Trophoblast cell (in vitro differentiated cells and primary cell): ENCODE data around the gene LURAP1L.

Experiments
- DNase-seq, 2 donors: peaks; one replicate each; pipeline ENCODE4 v3.0.0-alpha.2; 2016
- H2AFZ ChIP-seq: 2 replicates; pipeline ENCODE4 v1.6.1; 2013; ENCODE audit warnings: low read length, moderate library complexity, mild to moderate bottlenecking; ENCODE audit not compliant: insufficient read depth, poor library complexity
- H2AK5ac ChIP-seq: 2 replicates; pipeline ENCODE4 v1.6.1; 2013; ENCODE audit warnings: mild to moderate bottlenecking, low read length
- H2BK120ac ChIP-seq: 2 replicates; pipeline ENCODE4 v1.6.1; 2013; ENCODE audit warnings: low read length, mild to moderate bottlenecking, moderate library complexity; ENCODE audit not compliant: insufficient read depth, poor library complexity
- H2BK12ac ChIP-seq: 2 replicates; pipeline ENCODE4 v1.6.1; 2013; ENCODE audit warnings: mild to moderate bottlenecking, low read length, moderate library complexity
- H2BK5ac ChIP-seq: 2 replicates; pipeline ENCODE4 v1.6.1; 2013; ENCODE audit warnings: low read length, low read depth, moderate library complexity, mild to moderate bottlenecking; ENCODE audit not compliant: poor library complexity
- H3K14ac ChIP-seq: 2 replicates; pipeline ENCODE4 v1.6.1; 2013; ENCODE audit warnings: mild to moderate bottlenecking, low read length
- H3K18ac ChIP-seq: 2 replicates; pipeline ENCODE4 v1.6.1; 2013; ENCODE audit warnings: mild to moderate bottlenecking, low read length
- H3K23ac ChIP-seq: 2 replicates; pipeline ENCODE4 v1.6.1; 2013; ENCODE audit warnings: low read length
- H3K27ac ChIP-seq: 2 replicates; pipeline ENCODE4 v1.5.1; 2013; ENCODE audit warnings: low read depth, mild to moderate bottlenecking, inconsistent platforms, low read length, moderate library complexity
- H3K27me3 ChIP-seq: 2 replicates; pipeline ENCODE4 v1.6.1; 2013; ENCODE audit warnings: inconsistent platforms, mild to moderate bottlenecking, low read length, moderate library complexity; ENCODE audit not compliant: insufficient read depth
- H3K36me3 ChIP-seq, 2 experiments: 1 replicate in 1 of 2; 2 replicates in 1 of 2; pipeline ENCODE4 v1.6.1; 2013; ENCODE audit warnings: low read length in 2 of 2, mild to moderate bottlenecking in 2 of 2, moderate library complexity in 1 of 2; ENCODE audit not compliant: insufficient read depth in 2 of 2, control insufficient read depth in 1 of 2
- H3K4ac ChIP-seq: 2 replicates; pipeline ENCODE4 v1.6.1; 2013; ENCODE audit warnings: low read depth, mild to moderate bottlenecking, low read length, moderate library complexity
- H3K4me1 ChIP-seq, 2 experiments: 1 replicate in 1 of 2; 2 replicates in 1 of 2; pipeline ENCODE4 v1.6.1; 2013; ENCODE audit warnings: low read length in 2 of 2, mild to moderate bottlenecking in 2 of 2, moderate library complexity in 1 of 2; ENCODE audit not compliant: insufficient read depth in 2 of 2, control insufficient read depth in 1 of 2
- H3K4me2 ChIP-seq: 2 replicates; pipeline ENCODE4 v1.6.1; 2013; ENCODE audit warnings: inconsistent platforms, mild to moderate bottlenecking, low read length, moderate library complexity
- H3K4me3 ChIP-seq: 2 replicates; pipeline ENCODE4 v1.5.1; 2013; ENCODE audit warnings: mild to moderate bottlenecking, low read depth, low read length, inconsistent platforms
- H3K79me1 ChIP-seq: one replicate; pipeline ENCODE4 v1.6.1; 2013; ENCODE audit warnings: low read length
- H3K79me2 ChIP-seq: 2 replicates; pipeline ENCODE4 v1.6.1; 2013; ENCODE audit warnings: low read length, mild to moderate bottlenecking; ENCODE audit not compliant: control insufficient read depth, insufficient read depth, poor library complexity
- H3K9ac ChIP-seq: 2 replicates; pipeline ENCODE4 v1.6.1; 2013; ENCODE audit warnings: mild to moderate bottlenecking, low read length
- H3K9me3 ChIP-seq: 2 replicates; pipeline ENCODE4 v1.6.1; 2013; ENCODE audit warnings: low read depth, mild to moderate bottlenecking, control low read depth, inconsistent platforms, low read length; ENCODE audit not compliant: insufficient read depth
- H4K12ac ChIP-seq: 2 replicates; pipeline ENCODE4 v1.6.1; 2013; ENCODE audit warnings: low read depth, mild to moderate bottlenecking, low read length, moderate library complexity
- H4K8ac ChIP-seq: 2 replicates; pipeline ENCODE4 v1.6.1; 2013; ENCODE audit warnings: low read depth, mild to moderate bottlenecking, low read length, moderate library complexity
- H4K91ac ChIP-seq: one replicate; pipeline ENCODE4 v1.6.1; 2013; ENCODE audit warnings: low read depth, mild to moderate bottlenecking, low read length, moderate library complexity
- WGBS: extraction: QIAGEN DNeasy Blood & Tissue Kit; methylation state at CpG from one replicate; pipeline ENCODE4 v1.1.7; 2013; ENCODE audit warnings: missing lambda C conversion rate; ENCODE audit not compliant: insufficient read length, insufficient coverage; ENCODE audit errors: extremely low coverage; 5-methylcytosine and 5-hydroxymethylcytosine counted together

LURAP1L gene

GRCh38 chr9:12785941-12786340 lies 11.1 kb downstream of the LURAP1L start:
- Histone ChIP-seq H3K9me3 (no peaks in the 10 kb centered on the region), H2AFZ (no peak overlapping the region), H3K9ac (no peak overlapping the region), H2BK5ac (no peak overlapping the region), H3K18ac (no peak overlapping the region), H3K79me2 (peaks cover 2% of the 10 kb centered on the region), H2BK12ac (no peak overlapping the region), H3K27me3 (no peaks in the 10 kb centered on the region), H3K79me1 (peaks cover 13% of the 10 kb centered on the region), H3K36me3 (no peaks in the 10 kb centered on the region), H2BK120ac (no peak overlapping the region), H2AK5ac (no peak overlapping the region), H3K23ac (no peak overlapping the region), H3K4me1 (peaks cover 12 to 18% of the 10 kb centered on the region in 2 experiments), H4K8ac (no peak overlapping the region), H3K14ac (no peak overlapping the region), H3K4ac (no peak overlapping the region), H3K27ac (peak overlapping the region; percentile 98), H3K4me2 (no peak overlapping the region), H4K91ac (no peak overlapping the region), H4K12ac (no peak overlapping the region), H3K4me3 (no peak overlapping the region)
- DNase-seq = no peak

DNA sequence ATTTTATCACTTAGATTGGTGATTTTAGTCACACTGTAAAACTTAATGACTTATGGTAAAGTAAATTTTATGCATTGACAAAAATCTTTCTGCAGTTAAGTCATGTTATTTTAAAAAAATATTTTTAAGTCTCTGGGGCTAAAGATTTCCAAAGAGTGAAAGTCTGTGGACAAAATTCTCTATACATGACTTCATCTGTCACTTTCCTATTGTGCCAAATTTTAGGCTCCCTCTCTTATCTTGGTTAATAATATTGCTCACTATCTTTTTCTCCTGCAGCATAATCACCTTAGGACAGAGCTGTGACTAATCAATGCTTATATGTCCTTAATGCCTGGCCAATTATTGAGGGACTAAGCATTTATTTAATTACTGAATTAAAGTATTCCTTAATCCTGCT lies 15.2 kb downstream of the LURAP1L start:
- Histone ChIP-seq H4K91ac (no peak overlapping the region), H3K14ac (no peak overlapping the region), H3K23ac (no peak overlapping the region), H2BK12ac (no peak overlapping the region), H3K4me1 (peaks cover 8 to 9% of the 10 kb centered on the region in 2 experiments), H2BK120ac (no peak overlapping the region), H2AK5ac (no peak overlapping the region), H3K27me3 (no peaks in the 10 kb centered on the region), H3K79me2 (no peaks in the 10 kb centered on the region), H2AFZ (no peak overlapping the region), H4K12ac (no peak overlapping the region), H3K9me3 (no peaks in the 10 kb centered on the region), H3K18ac (no peak overlapping the region), H3K4ac (no peak overlapping the region), H3K4me2 (no peak overlapping the region), H3K9ac (no peak overlapping the region), H2BK5ac (no peak overlapping the region), H3K4me3 (no peak overlapping the region), H3K27ac (no peak overlapping the region), H4K8ac (no peak overlapping the region), H3K79me1 (peaks cover 5% of the 10 kb centered on the region), H3K36me3 (no peaks in the 10 kb centered on the region)
- DNase-seq = no peak

DNA sequence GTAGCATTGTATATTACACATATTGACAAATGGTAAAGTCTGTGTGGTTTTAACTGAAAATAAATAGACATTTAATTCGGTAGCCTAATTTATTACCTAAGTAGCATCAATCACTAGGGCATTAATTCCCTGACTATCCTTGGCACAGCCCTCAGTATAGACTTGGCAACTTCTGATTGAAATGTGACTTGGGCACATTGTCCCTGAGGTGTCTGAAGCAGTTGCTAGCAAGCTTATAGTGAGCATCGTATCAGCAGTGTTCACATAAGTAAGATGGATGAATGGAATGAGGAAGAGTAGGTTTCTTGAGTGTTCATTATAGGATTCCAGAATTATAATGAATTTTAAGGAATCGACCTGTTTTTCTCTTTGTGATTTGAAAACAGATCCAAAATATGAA lies 16.1 kb downstream of the LURAP1L start:
- H3K14ac ChIP-seq = no peak overlapping the region
- no peaks in the 10 kb centered on the region for H3K79me1 ChIP-seq
- no peak overlapping the region for H2BK5ac ChIP-seq
- no peak overlapping the region for H2AK5ac ChIP-seq
- no peak overlapping the region for H3K23ac ChIP-seq
- no peak overlapping the region for H3K9ac ChIP-seq
- H4K8ac ChIP-seq = peak overlapping the region; percentile 23
- no peak overlapping the region for H3K4me3 ChIP-seq
- no peaks in the 10 kb centered on the region for H3K79me2 ChIP-seq
- no peak overlapping the region for H2AFZ ChIP-seq
- no CpG with 5 or more reads among the region's 3 CpGs for WGBS
- H4K91ac ChIP-seq = no peak overlapping the region
- DNase-seq = no peak
- H2BK12ac ChIP-seq = no peak overlapping the region
- no peaks in the 10 kb centered on the region for H3K36me3 ChIP-seq
- no peaks in the 10 kb centered on the region for H3K27me3 ChIP-seq
- no peak overlapping the region for H3K18ac ChIP-seq
- H3K4me1 ChIP-seq = peaks cover 1 to 2% of the 10 kb centered on the region in 2 experiments
- no peaks in the 10 kb centered on the region for H3K9me3 ChIP-seq
- no peak overlapping the region for H3K4me2 ChIP-seq
- H3K27ac ChIP-seq = no peak overlapping the region
- no peak overlapping the region for H2BK120ac ChIP-seq
- H4K12ac ChIP-seq = no peak overlapping the region
- H3K4ac ChIP-seq = no peak overlapping the region

DNA sequence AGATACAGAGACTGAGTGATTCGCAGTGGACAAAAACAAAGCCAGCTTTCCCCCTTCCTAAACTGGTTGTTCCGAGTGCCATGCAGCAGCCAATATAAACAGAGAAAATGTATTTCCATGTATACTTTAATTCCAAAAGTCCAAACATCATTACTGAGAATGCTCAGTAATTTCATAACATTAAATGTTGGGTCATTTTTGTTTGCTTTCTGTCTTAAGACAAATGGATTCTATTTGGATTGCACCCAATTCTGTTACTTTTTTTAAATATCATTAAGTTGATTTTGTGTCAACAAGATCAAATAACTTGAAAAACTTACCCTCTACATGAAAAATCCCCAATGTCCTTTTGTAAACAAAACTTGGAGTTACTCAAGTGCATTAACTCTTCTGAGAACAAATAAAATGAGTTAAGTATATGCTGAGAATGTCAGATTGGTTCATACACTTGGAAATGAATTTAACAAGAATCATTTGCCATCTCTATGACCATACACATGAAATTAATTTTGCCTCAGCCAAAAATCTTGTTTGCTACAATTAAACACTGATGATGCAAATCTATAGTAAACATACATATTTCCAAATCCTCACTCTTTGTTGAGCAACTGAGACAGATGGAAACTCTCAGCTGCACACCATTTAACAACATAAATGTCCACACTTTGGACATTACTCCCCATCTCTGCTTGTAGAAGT lies 19.4 kb downstream of the LURAP1L start:
- H3K27ac ChIP-seq = no peak overlapping the region
- no peak for DNase-seq
- no peak overlapping the region for H4K91ac ChIP-seq
- H3K79me1 ChIP-seq = no peaks in the 10 kb centered on the region
- no CpG with 5 or more reads among the region's 2 CpGs for WGBS
- no peak overlapping the region for H2BK12ac ChIP-seq
- no peak overlapping the region for H3K4me3 ChIP-seq
- H4K12ac ChIP-seq = no peak overlapping the region
- no peak overlapping the region for H3K18ac ChIP-seq
- no peak overlapping the region for H2AK5ac ChIP-seq
- H2AFZ ChIP-seq = no peak overlapping the region
- H4K8ac ChIP-seq = no peak overlapping the region
- H3K27me3 ChIP-seq = no peaks in the 10 kb centered on the region
- no peak overlapping the region for H2BK120ac ChIP-seq
- H3K36me3 ChIP-seq = no peaks in the 10 kb centered on the region
- H3K4me2 ChIP-seq = no peak overlapping the region
- H3K79me2 ChIP-seq = no peaks in the 10 kb centered on the region
- H2BK5ac ChIP-seq = no peak overlapping the region
- no peak overlapping the region for H3K23ac ChIP-seq
- no peak overlapping the region for H3K14ac ChIP-seq
- H3K9me3 ChIP-seq = no peaks in the 10 kb centered on the region
- peaks cover 1 to 2% of the 10 kb centered on the region in 2 experiments for H3K4me1 ChIP-seq
- no peak overlapping the region for H3K9ac ChIP-seq
- no peak overlapping the region for H3K4ac ChIP-seq
